Urinary bladder (tissue), 4 donors: ENCODE measurements around the gene TUT1. TPM values are rescaled to one million over a fixed set of nuclear protein-coding genes. Genes with fewer than 3 reads are reported as not detected.
A peak's percentile ranks its signal among the peaks of the same experiment; 100 is the strongest.

Source experiments
- DNase-seq: peaks from one replicate; pipeline ENCODE4 v3.0.0-alpha.2; 2015; ENCODE audit errors: extremely low spot score
- H3K27ac ChIP-seq: one replicate; pipeline ENCODE4 v1.5.1; 2013; ENCODE audit warnings: low read depth, mild to moderate bottlenecking, moderate library complexity
- H3K36me3 ChIP-seq: one replicate; pipeline ENCODE4 v1.6.1; 2013; ENCODE audit warnings: mild to moderate bottlenecking, moderate library complexity; ENCODE audit not compliant: insufficient read depth
- H3K4me1 ChIP-seq: one replicate; pipeline ENCODE4 v1.6.1; 2013; ENCODE audit warnings: mild to moderate bottlenecking, moderate library complexity; ENCODE audit not compliant: insufficient read depth
- H3K4me3 ChIP-seq: one replicate; pipeline ENCODE4 v1.5.1; 2013; ENCODE audit warnings: low read depth, low read length
- WGBS: extraction: QIAGEN DNeasy Blood & Tissue Kit; methylation state at CpG from one replicate; pipeline ENCODE4 v1.1.7; 2013; 5-methylcytosine and 5-hydroxymethylcytosine counted together
- polyA plus RNA-seq: library from polyadenylated mRNA; stranded (reverse); fragments of 200-250 nt; gene quantifications from one replicate; pipeline ENCODE4 v1.2.3, GENCODE V29; 2013
- small RNA-seq: library from RNA; depleted of rRNA; stranded (forward); fragments of <200 nt; gene quantifications from one replicate; pipeline ENCODE3, GENCODE V24; 2014
- total RNA-seq: library from RNA; depleted of rRNA; stranded (reverse); fragments of >200 nt; gene quantifications from one replicate; pipeline ENCODE4 v1.2.3, GENCODE V29; 2014
- donor health status: healthy with polysubstance abuse.
- donor health status: healthy.

Gene TUT1
- total and polyA plus RNA-seq, 2 donors = 5.1 to 14.3 TPM

DNA sequence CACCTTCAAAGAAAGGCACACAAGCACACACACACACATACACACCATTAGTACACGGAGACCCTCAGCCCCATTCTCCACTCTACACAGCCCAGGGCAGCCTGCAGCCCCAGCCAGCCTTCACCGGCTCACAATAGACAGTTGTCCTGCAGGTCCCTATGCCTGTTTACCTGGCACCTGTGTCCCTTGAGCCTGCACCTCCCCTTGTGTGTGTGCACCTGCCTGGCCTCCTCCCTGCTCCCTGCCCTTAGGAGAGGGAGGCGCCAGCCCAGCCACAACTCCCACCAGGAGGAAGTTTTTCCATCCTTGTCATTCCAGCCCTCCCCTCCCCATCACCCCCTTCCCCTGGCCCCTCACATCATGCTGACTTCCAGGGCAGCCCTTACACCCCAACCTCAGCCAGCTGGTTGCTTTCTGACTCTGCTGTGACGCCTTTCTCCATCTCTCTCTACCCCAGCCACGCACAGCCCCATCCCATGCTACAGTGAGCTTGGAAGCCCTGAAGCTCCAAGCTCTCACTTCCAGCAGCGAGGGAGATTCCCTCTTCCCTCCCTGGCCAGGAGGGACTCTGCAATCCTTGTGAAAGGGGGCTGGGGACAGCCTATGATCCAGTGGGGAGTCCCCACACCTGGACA, 49.1 kb downstream of the TUT1 start:
- WGBS = 27% methylated on average over 6 of the region's 6 CpGs
- Histone ChIP-seq H3K27ac (peak overlapping the region; percentile 26), H3K4me3 (peak overlapping the region; percentile 95), H3K4me1 (peaks cover 10% of the 10 kb centered on the region), H3K36me3 (no peaks in the 10 kb centered on the region)
- DNase-seq = no peak

DNA sequence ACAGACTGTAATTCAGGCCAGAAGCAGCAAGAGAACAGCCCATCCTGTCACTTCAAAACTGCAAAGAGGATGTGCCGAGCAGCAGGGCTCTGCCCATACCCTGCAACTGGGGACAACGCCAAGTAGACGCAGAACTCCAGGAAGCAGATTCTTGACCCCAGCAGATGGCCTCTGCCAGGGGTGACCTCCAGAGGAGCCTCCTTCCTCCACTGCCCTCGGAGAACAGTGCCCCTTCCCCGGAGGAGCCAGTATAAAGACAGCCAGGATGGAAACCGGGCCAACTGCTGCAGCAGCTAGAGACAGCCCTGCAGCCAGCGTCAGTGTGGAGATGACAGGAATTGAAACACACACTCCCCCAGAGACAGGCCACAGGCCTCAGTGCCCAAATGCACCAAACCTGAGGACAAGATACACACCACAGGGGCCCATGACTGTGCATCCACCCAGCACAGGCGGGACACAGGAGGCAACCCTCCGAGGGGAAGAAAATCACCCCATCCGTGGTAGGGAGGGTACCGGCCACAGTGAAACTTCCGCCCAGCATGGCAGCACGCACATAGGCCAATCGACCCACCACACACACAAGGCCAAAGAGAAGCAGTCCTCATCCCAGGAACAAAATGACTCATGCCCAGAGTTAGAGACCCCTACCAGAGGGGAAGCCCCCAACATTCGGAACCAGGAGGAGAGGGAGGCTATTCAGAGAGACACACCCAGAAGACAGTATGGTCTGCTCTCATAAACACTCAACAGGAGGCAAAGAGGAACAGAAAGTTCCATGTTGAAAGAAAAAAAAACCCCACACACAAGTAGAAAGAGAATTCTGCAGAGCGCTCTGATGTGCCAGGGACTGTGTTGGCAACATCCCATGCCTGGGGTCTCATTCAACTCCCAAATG, 50.3 kb downstream of the TUT1 start:
- Histone ChIP-seq H3K4me1 (peaks cover 10% of the 10 kb centered on the region), H3K4me3 (no peak overlapping the region), H3K36me3 (no peaks in the 10 kb centered on the region), H3K27ac (peak overlapping the region; percentile 44)
- whole genome bisulfite sequencing = 9% methylated on average over 16 of the region's 16 CpGs
- no peak for DNase-seq

DNA sequence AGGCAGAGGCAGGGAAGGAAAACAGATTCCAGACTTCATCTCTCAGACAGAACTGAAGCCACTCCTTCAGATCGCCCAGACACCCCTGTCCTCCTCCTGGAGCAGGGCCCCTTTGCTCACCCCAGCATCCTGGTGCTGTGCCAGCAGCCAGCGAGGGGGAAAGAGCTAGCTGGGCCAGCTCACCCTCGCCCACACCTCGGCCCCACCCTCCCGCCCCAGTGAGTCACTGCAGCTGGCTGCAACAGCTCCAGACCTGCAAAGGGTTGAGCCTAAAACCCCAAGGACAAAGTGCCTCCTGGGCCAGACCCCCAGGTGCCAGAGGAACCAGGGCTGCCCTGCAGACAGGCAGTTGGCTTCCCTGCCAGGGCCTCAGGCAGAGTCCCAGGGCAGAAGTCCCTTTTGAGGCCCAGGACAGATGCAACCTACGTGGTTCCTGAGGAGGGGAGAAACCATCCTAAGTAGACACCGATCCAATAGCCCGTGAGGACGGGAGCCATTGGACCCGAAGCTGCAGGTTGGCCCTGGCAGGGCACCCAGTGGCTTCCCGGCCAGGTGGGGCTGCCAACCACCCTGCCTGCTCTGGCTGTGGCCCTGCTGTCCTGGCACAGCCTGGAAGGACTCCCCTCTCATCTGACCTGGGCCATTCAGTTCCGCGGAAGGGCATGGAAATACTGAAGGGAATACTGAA, 51.9 kb downstream of the TUT1 start:
- 11% methylated on average over 13 of the region's 13 CpGs for WGBS
- Histone ChIP-seq H3K36me3 (no peaks in the 10 kb centered on the region), H3K27ac (peak overlapping the region; percentile 62), H3K4me3 (no peak overlapping the region), H3K4me1 (peaks cover 10% of the 10 kb centered on the region)
- peak; percentile 71 for DNase-seq

DNA sequence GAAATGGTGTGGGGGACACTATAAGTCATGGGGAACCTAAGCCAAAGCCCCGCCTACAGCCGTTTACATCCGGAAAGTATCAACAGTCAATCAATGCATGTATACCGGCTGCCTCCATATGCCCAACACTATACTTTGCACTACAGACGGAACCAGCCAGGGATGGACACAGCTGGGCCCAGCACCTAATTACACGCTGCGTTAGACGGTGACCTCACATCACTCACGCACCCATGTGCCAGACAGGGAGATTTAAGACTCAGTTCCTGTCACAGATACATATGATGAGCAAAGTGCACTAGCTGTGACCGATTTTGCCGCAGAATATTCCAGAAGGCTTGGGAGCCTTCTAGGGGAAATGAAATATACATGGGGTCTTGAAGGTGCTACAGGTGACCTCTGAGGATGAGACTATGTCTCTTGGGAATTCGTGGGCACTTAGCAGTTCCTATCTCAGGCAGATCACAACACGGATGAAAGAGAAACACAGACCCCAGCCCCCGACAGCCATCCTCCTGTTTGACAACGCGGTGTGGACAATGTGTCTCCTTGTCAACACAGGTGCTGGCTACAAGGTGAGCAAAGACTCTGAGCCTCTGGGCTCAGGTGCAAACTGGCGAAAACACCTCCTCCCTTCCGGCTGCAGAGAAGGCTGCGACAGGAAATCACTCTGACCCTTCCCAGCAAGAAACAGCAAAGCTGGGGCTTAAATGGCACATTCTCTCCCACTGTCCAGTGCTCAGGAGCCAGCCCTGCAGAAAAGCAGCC, 52.7 kb downstream of the TUT1 start:
- peak; percentile 4 for DNase-seq
- peak overlapping the region; percentile 62 for H3K27ac ChIP-seq
- no peak overlapping the region for H3K4me3 ChIP-seq
- WGBS = 33% methylated on average over 19 of the region's 19 CpGs
- H3K4me1 ChIP-seq = peaks cover 10% of the 10 kb centered on the region
- no peaks in the 10 kb centered on the region for H3K36me3 ChIP-seq

DNA sequence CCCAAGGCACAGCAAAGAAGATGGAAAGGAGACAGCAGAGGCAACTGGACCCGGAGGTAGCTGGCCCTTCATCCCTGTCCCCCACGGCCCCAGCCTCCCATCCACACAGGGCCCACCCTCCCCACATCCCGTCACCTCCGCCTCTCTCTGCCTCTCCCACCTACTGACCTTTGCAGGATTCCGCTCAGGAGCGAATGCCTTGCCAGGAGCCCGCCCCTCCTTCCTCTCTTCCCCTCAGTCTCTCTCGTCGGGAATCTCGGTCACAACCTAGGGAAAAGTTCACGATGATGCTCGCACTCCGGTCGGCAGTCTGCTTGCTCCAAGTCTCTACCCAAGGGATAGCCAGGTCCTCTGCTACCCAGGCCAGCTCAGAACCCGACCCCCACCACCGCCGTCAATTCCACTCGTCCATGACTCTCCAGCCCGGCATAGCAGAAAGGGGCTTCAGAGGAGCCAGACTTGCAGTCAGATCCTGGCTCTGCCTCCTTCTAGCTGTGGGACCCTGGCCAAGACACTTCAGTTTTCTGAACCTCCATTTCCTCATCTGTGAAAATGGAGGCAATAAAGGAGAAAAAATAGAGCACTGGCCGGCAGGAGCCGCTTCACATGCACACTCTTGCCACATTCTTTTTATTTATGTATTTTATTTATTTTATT, 54.9 kb downstream of the TUT1 start:
- Histone ChIP-seq H3K4me3 (no peak overlapping the region), H3K4me1 (peaks cover 10% of the 10 kb centered on the region), H3K27ac (no peak overlapping the region), H3K36me3 (no peaks in the 10 kb centered on the region)
- DNase-seq = no peak
- 49% methylated on average over 21 of the region's 21 CpGs for WGBS

DNA sequence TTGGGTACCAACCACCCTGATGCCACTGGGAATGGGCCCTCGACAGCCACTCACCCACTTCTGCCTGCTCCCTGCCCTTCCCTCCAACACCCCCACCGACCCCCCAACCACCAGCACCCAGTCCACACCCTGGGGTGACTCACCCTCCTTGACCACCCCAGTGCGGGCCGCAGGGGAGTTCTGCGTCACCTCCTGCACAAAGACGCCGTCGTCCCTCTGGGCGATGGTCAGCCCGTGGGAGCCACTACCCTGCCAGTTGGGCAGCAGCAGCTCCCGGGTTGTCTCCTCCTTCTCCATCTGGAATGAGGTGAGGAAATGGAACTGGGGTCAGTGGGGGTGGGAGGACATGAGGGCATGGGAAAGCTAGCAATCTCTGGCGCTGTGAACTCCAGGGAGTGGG, 55.5 kb downstream of the TUT1 start:
- Histone ChIP-seq H3K4me1 (peaks cover 10% of the 10 kb centered on the region), H3K27ac (no peak overlapping the region), H3K4me3 (no peak overlapping the region), H3K36me3 (no peaks in the 10 kb centered on the region)
- DNase-seq = no peak
- WGBS = 82% methylated on average over 12 of the region's 12 CpGs

DNA sequence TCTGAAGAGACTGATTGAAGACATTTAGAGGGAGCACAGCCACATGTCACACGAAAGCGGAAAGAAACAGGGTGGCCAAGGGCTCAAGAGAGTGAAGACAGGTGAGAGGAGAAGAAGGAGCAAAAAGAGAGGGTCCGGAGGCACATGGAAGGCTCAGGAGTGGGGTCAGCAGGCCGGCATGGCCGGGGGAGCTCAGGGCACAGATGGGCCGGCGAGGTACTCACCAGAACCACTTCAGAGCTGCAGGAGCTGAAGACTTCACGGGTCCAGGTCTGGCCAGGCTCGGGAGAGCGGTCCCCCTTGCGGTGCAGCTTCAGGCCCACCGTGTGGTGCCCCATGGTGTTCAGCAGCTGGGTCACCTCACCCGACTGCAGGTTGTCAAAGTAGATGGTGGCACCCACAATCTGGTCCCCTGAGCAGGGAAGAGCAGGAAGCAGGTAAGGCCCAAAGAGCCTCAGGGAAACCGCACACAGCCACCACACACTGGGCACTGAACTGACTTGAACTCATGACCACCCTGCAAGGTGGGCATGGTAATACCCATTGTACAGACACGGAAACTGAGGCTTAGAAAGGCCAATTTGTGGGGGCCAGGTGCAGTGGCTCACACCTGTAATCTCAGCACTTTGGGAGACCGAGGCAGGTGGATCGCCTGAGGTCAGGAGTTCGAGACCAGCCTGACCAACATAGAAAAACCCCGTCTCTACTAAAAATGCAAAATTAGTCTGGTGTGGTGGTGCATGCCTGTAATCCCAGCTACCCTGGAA, 56.4 kb downstream of the TUT1 start:
- Histone ChIP-seq H3K4me3 (no peak overlapping the region), H3K36me3 (no peaks in the 10 kb centered on the region), H3K4me1 (peaks cover 10% of the 10 kb centered on the region), H3K27ac (no peak overlapping the region)
- DNase-seq = no peak
- WGBS = 89% methylated on average over 19 of the region's 19 CpGs

DNA sequence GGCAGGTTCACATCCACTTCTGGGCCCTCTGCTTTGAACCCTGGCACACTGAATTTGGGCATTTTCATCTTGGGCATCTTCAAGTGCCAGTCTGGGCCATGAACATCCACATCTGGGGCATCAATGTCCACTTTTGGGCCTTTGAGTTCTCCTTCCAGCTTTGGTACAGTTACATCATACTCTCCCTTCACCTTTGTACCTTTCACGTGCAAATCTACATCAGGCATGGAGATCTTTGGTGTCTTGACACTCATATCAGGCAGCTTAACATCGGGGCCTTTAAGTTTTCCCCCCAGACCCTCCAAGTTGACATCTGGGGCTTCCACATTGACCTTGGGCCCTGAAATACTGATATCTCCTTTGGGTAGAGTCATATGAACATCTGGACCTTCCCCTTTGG, 59.2 kb downstream of the TUT1 start:
- no peak for DNase-seq
- Histone ChIP-seq H3K36me3 (no peaks in the 10 kb centered on the region), H3K27ac (no peak overlapping the region), H3K4me3 (no peak overlapping the region), H3K4me1 (no peaks in the 10 kb centered on the region)
- WGBS = 95% methylated on average over 2 of the region's 2 CpGs

Small RNA genes within 50 kb of the gene (small RNA-seq; reads per million reads assigned to genes)
- gene AP001458.1 (not detected), gene EEF1G (not detected), gene MIR6747 (0.33 reads per million, percentile 16 among the genes with 10 or more reads in this experiment)

Other genes starting within 250 kb of the TUT1 start
- gene SCGB1A1, start 172.5 kb downstream of the TUT1 start, total RNA-seq = 9.5 TPM
- gene SCGB1A1, start 172.5 kb downstream of the TUT1 start, polyA plus RNA-seq = not detected
- gene AHNAK, start 44.7 kb downstream of the TUT1 start, total RNA-seq = 554 TPM
- 200 TPM for gene AHNAK, start 44.7 kb downstream of the TUT1 start, polyA plus RNA-seq
- gene EEF1G, start 17.6 kb downstream of the TUT1 start, total RNA-seq = 863 TPM
- 1,468 TPM for gene EEF1G, start 17.6 kb downstream of the TUT1 start, polyA plus RNA-seq
- gene MTA2, start 10.3 kb upstream of the TUT1 start, total RNA-seq = 75.2 TPM
- 52.8 TPM for gene MTA2, start 10.3 kb upstream of the TUT1 start, polyA plus RNA-seq
- gene EML3, start 21.3 kb upstream of the TUT1 start, total RNA-seq = 12.9 TPM
- gene EML3, start 21.3 kb upstream of the TUT1 start, polyA plus RNA-seq = 47.7 TPM
- gene ROM1, start 21.7 kb upstream of the TUT1 start, total RNA-seq = 1.3 TPM
- 18.9 TPM for gene ROM1, start 21.7 kb upstream of the TUT1 start, polyA plus RNA-seq
- gene B3GAT3, start 30.5 kb upstream of the TUT1 start, total RNA-seq = 9.7 TPM
- gene B3GAT3, start 30.5 kb upstream of the TUT1 start, polyA plus RNA-seq = 37.7 TPM
- 93.9 TPM for gene GANAB, start 55.1 kb upstream of the TUT1 start, total RNA-seq
- 152 TPM for gene GANAB, start 55.1 kb upstream of the TUT1 start, polyA plus RNA-seq
- 7.9 TPM for gene INTS5, start 61.8 kb upstream of the TUT1 start, total RNA-seq
- gene INTS5, start 61.8 kb upstream of the TUT1 start, polyA plus RNA-seq = 16.6 TPM
- 10.9 TPM for gene C11orf98, start 73.7 kb upstream of the TUT1 start, total RNA-seq
- gene C11orf98, start 73.7 kb upstream of the TUT1 start, polyA plus RNA-seq = 72.1 TPM
- 5.0 TPM for gene CSKMT, start 73.8 kb upstream of the TUT1 start, total RNA-seq
- 9.5 TPM for gene CSKMT, start 73.8 kb upstream of the TUT1 start, polyA plus RNA-seq
- 3.4 TPM for gene UQCC3, start 80.2 kb upstream of the TUT1 start, total RNA-seq
- 13.3 TPM for gene UQCC3, start 80.2 kb upstream of the TUT1 start, polyA plus RNA-seq
- gene LBHD1, start 80.7 kb upstream of the TUT1 start, total RNA-seq = 3.1 TPM
- 2.8 TPM for gene LBHD1, start 80.7 kb upstream of the TUT1 start, polyA plus RNA-seq
- 34.5 TPM for gene UBXN1, start 87.5 kb upstream of the TUT1 start, total RNA-seq
- gene UBXN1, start 87.5 kb upstream of the TUT1 start, polyA plus RNA-seq = 206 TPM
- 10.9 TPM for gene LRRN4CL, start 98.0 kb upstream of the TUT1 start, total RNA-seq
- 16.7 TPM for gene LRRN4CL, start 98.0 kb upstream of the TUT1 start, polyA plus RNA-seq
- gene BSCL2, start 115.9 kb upstream of the TUT1 start, total RNA-seq = 25.6 TPM
- gene BSCL2, start 115.9 kb upstream of the TUT1 start, polyA plus RNA-seq = 52.6 TPM
- 0.37 TPM for gene GNG3, start 116.2 kb upstream of the TUT1 start, total RNA-seq
- 0.96 TPM for gene GNG3, start 116.2 kb upstream of the TUT1 start, polyA plus RNA-seq
- gene HNRNPUL2, start 135.9 kb upstream of the TUT1 start, total RNA-seq = 25.9 TPM
- gene HNRNPUL2, start 135.9 kb upstream of the TUT1 start, polyA plus RNA-seq = 50.4 TPM
- gene TTC9C, start 137.0 kb upstream of the TUT1 start, total RNA-seq = 35.6 TPM
- gene TTC9C, start 137.0 kb upstream of the TUT1 start, polyA plus RNA-seq = 27.3 TPM
- gene ZBTB3, start 162.6 kb upstream of the TUT1 start, total RNA-seq = 10.5 TPM
- gene ZBTB3, start 162.6 kb upstream of the TUT1 start, polyA plus RNA-seq = 3.2 TPM
- gene POLR2G, start 170.1 kb upstream of the TUT1 start, total RNA-seq = 46.4 TPM
- gene POLR2G, start 170.1 kb upstream of the TUT1 start, polyA plus RNA-seq = 107 TPM
- gene TAF6L, start 179.9 kb upstream of the TUT1 start, total RNA-seq = 8.5 TPM
- 21.9 TPM for gene TAF6L, start 179.9 kb upstream of the TUT1 start, polyA plus RNA-seq
- 26.2 TPM for gene TMEM179B, start 195.9 kb upstream of the TUT1 start, total RNA-seq
- 64.1 TPM for gene TMEM179B, start 195.9 kb upstream of the TUT1 start, polyA plus RNA-seq
- gene TMEM223, start 200.5 kb upstream of the TUT1 start, total RNA-seq = 16.7 TPM
- gene TMEM223, start 200.5 kb upstream of the TUT1 start, polyA plus RNA-seq = 21.3 TPM
- 32.4 TPM for gene NXF1, start 213.9 kb upstream of the TUT1 start, total RNA-seq
- 103 TPM for gene NXF1, start 213.9 kb upstream of the TUT1 start, polyA plus RNA-seq
- 30.0 TPM for gene STX5, start 240.5 kb upstream of the TUT1 start, total RNA-seq
- 32.0 TPM for gene STX5, start 240.5 kb upstream of the TUT1 start, polyA plus RNA-seq
- not detected for gene TEX54, start 241.3 kb upstream of the TUT1 start, total RNA-seq
- not detected for gene TEX54, start 241.3 kb upstream of the TUT1 start, polyA plus RNA-seq
- 31.1 TPM for gene WDR74, start 248.1 kb upstream of the TUT1 start, total RNA-seq
- 47.1 TPM for gene WDR74, start 248.1 kb upstream of the TUT1 start, polyA plus RNA-seq